HepG2 (cell line): Measurements from ENCODE around the gene ART4. TPM values are rescaled to one million over a fixed set of nuclear protein-coding genes. Genes with fewer than 3 reads are reported as not detected.
A peak's percentile ranks its signal among the peaks of the same experiment; 100 is the strongest.

Source experiments
- ARNTL ChIP-seq: sonication (generic); formaldehyde crosslinking; IDR thresholded peaks from 2 replicates; pipeline ENCODE4 v1.4.0; 2020; ENCODE audit warnings: mild to moderate bottlenecking, missing genetic modification reagents
- EEA1 ChIP-seq: sonication (generic); formaldehyde crosslinking; IDR thresholded peaks from 2 replicates; pipeline ENCODE4 v1.5.1; 2020; ENCODE audit warnings: mild to moderate bottlenecking, missing genetic modification reagents, borderline replicate concordance
- HES4 ChIP-seq: sonication (generic); formaldehyde crosslinking; IDR thresholded peaks from 2 replicates; pipeline ENCODE4 v1.9.0; 2021; ENCODE audit warnings: mild to moderate bottlenecking, missing genetic modification reagents, borderline replicate concordance
- HNRNPH1 ChIP-seq: fragments of 200-400 bp; formaldehyde crosslinking; optimal IDR thresholded peaks from 2 replicates; pipeline ENCODE3; 2017; ENCODE audit warnings: mild to moderate bottlenecking, low read depth, low read length
- HNRNPL ChIP-seq: fragments of 200-400 bp; formaldehyde crosslinking; IDR thresholded peaks from 2 replicates; pipeline ENCODE4 v1.6.1; 2017; ENCODE audit warnings: mild to moderate bottlenecking, low read depth, low read length
- JARID2 ChIP-seq: sonication (generic); formaldehyde crosslinking; IDR thresholded peaks from 2 replicates; pipeline ENCODE4 v1.8.1; 2023; ENCODE audit warnings: missing genetic modification reagents, inconsistent platforms; ENCODE audit not compliant: insufficient replicate concordance
- KLF12 ChIP-seq: sonication (generic); formaldehyde crosslinking; IDR thresholded peaks from 2 replicates; pipeline ENCODE4 v1.4.0; 2020; ENCODE audit warnings: missing genetic modification reagents, borderline replicate concordance
- MAZ ChIP-seq, 2 experiments: sonication (generic) in 1 of 2; formaldehyde crosslinking in 1 of 2; IDR thresholded peaks; 2 replicates each; pipeline versions ENCODE4 v1.5.0 to v1.6.1; 2012 to 2020; ENCODE audit warnings: low read depth in 2 of 2, mild to moderate bottlenecking in 2 of 2, borderline replicate concordance in 1 of 2, improper control_type of control experiment in 1 of 2, low read length in 1 of 2, missing genetic modification reagents in 1 of 2, moderate library complexity in 1 of 2
- MXI1 ChIP-seq: IDR thresholded peaks from 3 replicates; pipeline ENCODE4 v1.6.1; 2012; ENCODE audit warnings: low read depth, low read length, inconsistent platforms, borderline replicate concordance
- SALL2 ChIP-seq: sonication (generic); formaldehyde crosslinking; IDR thresholded peaks from 2 replicates; pipeline ENCODE4 v1.8.1; 2023; ENCODE audit warnings: mild to moderate bottlenecking, missing genetic modification reagents, inconsistent platforms
- SIX1 ChIP-seq: sonication (generic); formaldehyde crosslinking; IDR thresholded peaks from 2 replicates; pipeline ENCODE4 v1.4.0; 2020; ENCODE audit warnings: missing genetic modification reagents, borderline replicate concordance
- SP140L ChIP-seq: sonication (generic); formaldehyde crosslinking; IDR thresholded peaks from 2 replicates; pipeline ENCODE4 v1.4.0; 2020; ENCODE audit warnings: missing genetic modification reagents, borderline replicate concordance
- TBP ChIP-seq: sonication (generic); formaldehyde crosslinking; IDR thresholded peaks from 2 replicates; pipeline ENCODE4 v1.5.0; 2020; ENCODE audit warnings: missing genetic modification reagents
- ZBTB20 ChIP-seq: sonication (generic); formaldehyde crosslinking; IDR thresholded peaks from 2 replicates; pipeline ENCODE4 v1.8.1; 2023; ENCODE audit warnings: missing genetic modification reagents, low read depth, mild to moderate bottlenecking, borderline replicate concordance
- ZBTB8A ChIP-seq: sonication (generic); formaldehyde crosslinking; IDR thresholded peaks from 2 replicates; pipeline ENCODE4 v1.4.0; 2020; ENCODE audit warnings: mild to moderate bottlenecking, low read depth, missing genetic modification reagents, borderline replicate concordance
- ZFYVE20 ChIP-seq: sonication (generic); formaldehyde crosslinking; IDR thresholded peaks from 2 replicates; pipeline ENCODE4 v1.8.0; 2023; ENCODE audit warnings: low read depth, mild to moderate bottlenecking, moderate library complexity, missing genetic modification reagents, borderline replicate concordance
- ZNF207 ChIP-seq: fragments of 450-650 bp; IDR thresholded peaks from 2 replicates; pipeline ENCODE4 v1.6.1; 2016; ENCODE audit warnings: antibody characterized with exemption, borderline replicate concordance
- ZNF263 ChIP-seq: sonication (generic); formaldehyde crosslinking; IDR thresholded peaks from 2 replicates; pipeline ENCODE4 v1.4.0; 2020; ENCODE audit warnings: missing genetic modification reagents
- ZNF484 ChIP-seq: sonication (generic); formaldehyde crosslinking; IDR thresholded peaks from 2 replicates; pipeline ENCODE4 v1.5.1; 2020; ENCODE audit warnings: mild to moderate bottlenecking, low read depth, missing genetic modification reagents, borderline replicate concordance
- ZNF567 ChIP-seq: sonication (generic); formaldehyde crosslinking; IDR thresholded peaks from 2 replicates; pipeline ENCODE4 v1.8.1; 2023; ENCODE audit warnings: mild to moderate bottlenecking, missing genetic modification reagents, borderline replicate concordance
- ZNF605 ChIP-seq: sonication (generic); formaldehyde crosslinking; IDR thresholded peaks from 2 replicates; pipeline ENCODE4 v1.8.0; 2022; ENCODE audit warnings: mild to moderate bottlenecking, missing genetic modification reagents
- ZNF772 ChIP-seq: sonication (generic); formaldehyde crosslinking; IDR thresholded peaks from 2 replicates; pipeline ENCODE4 v1.5.0; 2020; ENCODE audit warnings: mild to moderate bottlenecking, missing genetic modification reagents
- ZNF781 ChIP-seq: sonication (generic); formaldehyde crosslinking; IDR thresholded peaks from 2 replicates; pipeline ENCODE4 v1.5.1; 2020; ENCODE audit warnings: borderline replicate concordance, mild to moderate bottlenecking, missing genetic modification reagents; ENCODE audit errors: not compliant biosample characterization
- polyA plus RNA-seq, 8 experiments: library from polyadenylated mRNA; depleted of rRNA in 3 of 8; stranded (reverse) in 7 of 8; unstranded in 1 of 8; fragments of >200 nt; fragmentation: Illumina TruSeq in 4 of 8; extraction: Trizol in 4 of 8; gene quantifications; 2 replicates each; pipeline versions ENCODE4 v1.2.1 to v1.2.3, GENCODE V29; 2011 to 2016; ENCODE audit warnings: low read depth in 4 of 8, missing spikeins in 1 of 8, mixed read lengths in 1 of 8; ENCODE audit not compliant: insufficient read depth in 1 of 8
- total RNA-seq, 5 experiments: library from RNA; depleted of rRNA; stranded (reverse); fragments of >200 nt; fragmentation: Illumina TruSeq; extraction: Trizol; gene quantifications; 2 replicates each; pipeline ENCODE4 v1.2.3, GENCODE V29; 2016; ENCODE audit warnings: low read depth in 1 of 5
- TF ChIP-seq, protein P1 (sequence below): sonication (generic); formaldehyde crosslinking; IDR thresholded peaks from 2 replicates; pipeline ENCODE4 v1.5.0; 2020; ENCODE audit warnings: mild to moderate bottlenecking, missing genetic modification reagents
- TF ChIP-seq, protein P2 (sequence below): sonication (generic); formaldehyde crosslinking; IDR thresholded peaks from 2 replicates; pipeline ENCODE4 v1.4.0; 2020; ENCODE audit warnings: missing genetic modification reagents
- TF ChIP-seq, protein P3 (sequence below): IDR thresholded peaks from 2 replicates; pipeline ENCODE4 v1.6.1; 2016; ENCODE audit warnings: missing genetic modification reagents, missing compliant biosample characterization
- TF ChIP-seq, protein P4 (sequence below): sonication (generic); formaldehyde crosslinking; IDR thresholded peaks from 2 replicates; pipeline ENCODE4 v1.8.1; 2023; ENCODE audit warnings: mild to moderate bottlenecking, moderate library complexity, missing genetic modification reagents

Gene ART4
- total and polyA plus RNA-seq, 2 of the 13 experiments (the other 11 are each of a cell fraction or from before 2014, with no cell fraction given): 17.6 to 20.3 TPM

DNA sequence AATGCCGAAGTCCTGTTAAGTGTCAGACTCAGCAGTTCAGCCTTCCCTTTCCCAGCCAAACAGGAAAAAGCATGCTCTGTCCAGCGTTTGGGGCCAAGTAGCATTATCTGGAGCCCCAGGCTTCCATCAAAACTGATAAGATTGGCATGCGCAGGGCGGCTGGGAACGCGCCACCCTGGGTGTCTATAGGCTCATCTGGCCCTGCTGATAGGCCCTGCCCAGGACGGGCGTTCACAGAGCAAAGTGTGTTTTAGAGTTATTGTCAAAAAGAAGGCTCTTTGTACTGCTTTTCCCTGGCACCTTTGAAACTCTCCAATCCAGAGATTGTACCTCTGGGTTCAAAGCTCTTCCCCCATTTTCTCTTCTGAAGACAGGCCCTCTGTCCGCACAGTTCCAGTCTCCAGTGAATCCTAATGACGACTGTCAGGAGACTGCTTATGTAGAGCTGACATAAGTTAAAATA, at the start of gene ART4 (continued):
- no peak for TF ChIP-seq ZNF567 (CRISPR knock-in tag)
- TF ChIP-seq JARID2 (CRISPR knock-in tag): no peak
- 0 out of 3 replicates have a peak, but pooled peaks have one; percentile 14 for TF ChIP-seq MXI1
- TF ChIP-seq SIX1 (CRISPR knock-in tag): 0 out of 2 replicates have a peak, but pooled peaks have one; percentile 26
- no peak for TF ChIP-seq ZBTB8A (CRISPR knock-in tag)
- TF ChIP-seq HNRNPH1: no peak
- no peak for TF ChIP-seq SP140L (CRISPR knock-in tag)
- no peak for TF ChIP-seq ZNF207
- TF ChIP-seq HNRNPL: no peak
- TF ChIP-seq ZNF781 (CRISPR knock-in tag): no peak
- TF ChIP-seq, protein P1, sequence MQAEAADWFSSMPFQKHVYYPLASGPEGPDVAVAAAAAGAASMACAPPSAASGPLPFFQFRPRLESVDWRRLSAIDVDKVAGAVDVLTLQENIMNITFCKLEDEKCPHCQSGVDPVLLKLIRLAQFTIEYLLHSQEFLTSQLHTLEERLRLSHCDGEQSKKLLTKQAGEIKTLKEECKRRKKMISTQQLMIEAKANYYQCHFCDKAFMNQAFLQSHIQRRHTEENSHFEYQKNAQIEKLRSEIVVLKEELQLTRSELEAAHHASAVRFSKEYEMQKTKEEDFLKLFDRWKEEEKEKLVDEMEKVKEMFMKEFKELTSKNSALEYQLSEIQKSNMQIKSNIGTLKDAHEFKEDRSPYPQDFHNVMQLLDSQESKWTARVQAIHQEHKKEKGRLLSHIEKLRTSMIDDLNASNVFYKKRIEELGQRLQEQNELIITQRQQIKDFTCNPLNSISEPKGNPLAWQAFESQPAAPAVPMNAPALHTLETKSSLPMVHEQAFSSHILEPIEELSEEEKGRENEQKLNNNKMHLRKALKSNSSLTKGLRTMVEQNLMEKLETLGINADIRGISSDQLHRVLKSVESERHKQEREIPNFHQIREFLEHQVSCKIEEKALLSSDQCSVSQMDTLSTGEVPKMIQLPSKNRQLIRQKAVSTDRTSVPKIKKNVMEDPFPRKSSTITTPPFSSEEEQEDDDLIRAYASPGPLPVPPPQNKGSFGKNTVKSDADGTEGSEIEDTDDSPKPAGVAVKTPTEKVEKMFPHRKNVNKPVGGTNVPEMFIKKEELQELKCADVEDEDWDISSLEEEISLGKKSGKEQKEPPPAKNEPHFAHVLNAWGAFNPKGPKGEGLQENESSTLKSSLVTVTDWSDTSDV: no peak
- no peak for TF ChIP-seq ZNF263 (CRISPR knock-in tag)
- no peak for TF ChIP-seq MAZ (IDR thresholded peaks at IDR 0.05; ENCODE audit: borderline replicate concordance, low read depth, low read length)
- TF ChIP-seq MAZ (CRISPR knock-in tag; IDR thresholded peaks at IDR 0.05; ENCODE audit: low read depth): no peak
- TF ChIP-seq, protein P2, sequence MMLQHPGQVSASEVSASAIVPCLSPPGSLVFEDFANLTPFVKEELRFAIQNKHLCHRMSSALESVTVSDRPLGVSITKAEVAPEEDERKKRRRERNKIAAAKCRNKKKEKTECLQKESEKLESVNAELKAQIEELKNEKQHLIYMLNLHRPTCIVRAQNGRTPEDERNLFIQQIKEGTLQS (CRISPR knock-in tag): no peak
- TF ChIP-seq ARNTL (CRISPR knock-in tag): no peak
- TF ChIP-seq ZNF772: 0 out of 2 replicates have a peak, but pooled peaks have one; percentile 32
- TF ChIP-seq TBP (CRISPR knock-in tag): no peak
- TF ChIP-seq EEA1 (CRISPR knock-in tag): no peak
- no peak for TF ChIP-seq KLF12 (CRISPR knock-in tag)
- no peak for TF ChIP-seq HES4
- TF ChIP-seq ZFYVE20 (CRISPR knock-in tag): no peak
- no peak for TF ChIP-seq ZNF484
- TF ChIP-seq, protein P3, sequence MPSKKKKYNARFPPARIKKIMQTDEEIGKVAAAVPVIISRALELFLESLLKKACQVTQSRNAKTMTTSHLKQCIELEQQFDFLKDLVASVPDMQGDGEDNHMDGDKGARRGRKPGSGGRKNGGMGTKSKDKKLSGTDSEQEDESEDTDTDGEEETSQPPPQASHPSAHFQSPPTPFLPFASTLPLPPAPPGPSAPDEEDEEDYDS (CRISPR knock-in tag): peak; percentile 73
- TF ChIP-seq, protein P4, sequence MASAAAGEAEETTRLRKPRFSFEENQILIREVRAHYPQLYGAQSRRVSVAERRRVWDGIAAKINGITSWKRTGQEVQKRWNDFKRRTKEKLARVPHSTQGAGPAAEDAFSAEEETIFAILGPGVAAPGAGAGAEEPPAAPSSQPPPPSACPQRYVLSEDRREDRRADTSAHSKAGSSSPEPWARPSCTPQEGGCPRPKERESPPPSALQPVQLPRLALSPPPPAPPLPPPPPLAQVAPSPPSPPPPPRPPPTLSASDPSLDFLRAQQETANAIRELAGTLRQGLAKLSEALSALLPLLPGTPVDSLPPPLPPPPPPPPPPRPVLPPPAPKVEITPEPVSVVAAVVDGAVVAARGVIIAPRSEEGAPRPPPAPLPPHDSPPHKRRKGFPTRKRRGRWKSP (CRISPR knock-in tag): no peak
- TF ChIP-seq ZBTB20 (CRISPR knock-in tag): 0 out of 2 replicates have a peak, but pooled peaks have one; percentile 43
- no peak for TF ChIP-seq ZNF605 (CRISPR knock-in tag)
- no peak for TF ChIP-seq SALL2 (CRISPR knock-in tag)
